Loucy (cell line): ENCODE data around the gene IL12RB2.
"Not testable (repeated sequence)": the region's sequence is repeated elsewhere in the genome, so short reads cannot be mapped to it uniquely, and the experiment has no call there.

ENCODE experiments used
- H2AFZ ChIP-seq: fragments of 200-600 bp; sonication (generic); 2 replicates; pipeline ENCODE4 v1.6.0; 2016; ENCODE audit warnings: antibody characterized with exemption, mild to moderate bottlenecking, low read length, moderate library complexity
- H3F3A ChIP-seq: fragments of 200-600 bp; 2 replicates; pipeline ENCODE4 v1.6.0; 2016; ENCODE audit warnings: antibody characterized with exemption, low read depth, mild to moderate bottlenecking
- H3K27me3 ChIP-seq: fragments of 200-600 bp; sonication (generic); 2 replicates; pipeline ENCODE4 v1.6.1; 2014; ENCODE audit warnings: low read length, mild to moderate bottlenecking; ENCODE audit not compliant: insufficient read depth, poor library complexity, severe bottlenecking
- H3K36me3 ChIP-seq: fragments of 200-600 bp; sonication (generic); 2 replicates; pipeline ENCODE4 v1.6.1; 2016; ENCODE audit warnings: low read length; ENCODE audit not compliant: insufficient read depth
- H3K4me1 ChIP-seq: fragments of 200-600 bp; sonication (generic); 2 replicates; pipeline ENCODE4 v1.5.1; 2014; ENCODE audit warnings: low read length, mild to moderate bottlenecking; ENCODE audit not compliant: insufficient read depth, poor library complexity, severe bottlenecking
- H3K4me2 ChIP-seq: fragments of 200-600 bp; sonication (generic); 2 replicates; pipeline ENCODE4 v1.6.0; 2014; ENCODE audit warnings: antibody characterized with exemption, low read length, low read depth, mild to moderate bottlenecking; ENCODE audit not compliant: poor library complexity, severe bottlenecking
- H3K4me3 ChIP-seq: fragments of 200-600 bp; sonication (generic); 2 replicates; pipeline ENCODE4 v1.5.1; 2014; ENCODE audit warnings: low read length, mild to moderate bottlenecking, mixed read lengths; ENCODE audit not compliant: poor library complexity, severe bottlenecking
- H3K79me2 ChIP-seq: fragments of 200-600 bp; sonication (generic); 2 replicates; pipeline ENCODE4 v1.6.1; 2014; ENCODE audit warnings: low read length; ENCODE audit not compliant: insufficient read depth
- H3K9ac ChIP-seq: fragments of 200-600 bp; sonication (generic); 2 replicates; pipeline ENCODE4 v1.6.0; 2014; ENCODE audit warnings: mild to moderate bottlenecking, low read depth, low read length, moderate library complexity; ENCODE audit not compliant: poor library complexity, severe bottlenecking
- H3K9me2 ChIP-seq: fragments of 200-600 bp; sonication (generic); replicated peaks from 2 replicates; pipeline ENCODE4 v1.6.1; 2016; ENCODE audit warnings: low read depth, low read length, mixed read lengths
- H3K9me3 ChIP-seq: fragments of 200-600 bp; sonication (generic); 2 replicates; pipeline ENCODE4 v1.6.1; 2014; ENCODE audit warnings: mild to moderate bottlenecking, antibody characterized with exemption, low read length, low read depth; ENCODE audit not compliant: insufficient read depth
- H4K20me1 ChIP-seq: fragments of 200-600 bp; sonication (generic); 2 replicates; pipeline ENCODE4 v1.6.0; 2014; ENCODE audit warnings: antibody characterized with exemption, low read length, mild to moderate bottlenecking; ENCODE audit not compliant: insufficient read depth, poor library complexity, severe bottlenecking
- CTCF ChIP-seq: fragments of 200-600 bp; sonication (generic); conservative IDR thresholded peaks from 2 replicates; pipeline ENCODE4 v1.5.1; 2014; ENCODE audit warnings: mild to moderate bottlenecking, antibody characterized with exemption, low read length
- EZH2phosphoT487 ChIP-seq: fragments of 200-600 bp; IDR thresholded peaks from 2 replicates; pipeline ENCODE4 v1.6.1; 2018; ENCODE audit warnings: antibody characterized with exemption, mild to moderate bottlenecking, moderate library complexity, borderline replicate concordance

IL12RB2 gene

DNA sequence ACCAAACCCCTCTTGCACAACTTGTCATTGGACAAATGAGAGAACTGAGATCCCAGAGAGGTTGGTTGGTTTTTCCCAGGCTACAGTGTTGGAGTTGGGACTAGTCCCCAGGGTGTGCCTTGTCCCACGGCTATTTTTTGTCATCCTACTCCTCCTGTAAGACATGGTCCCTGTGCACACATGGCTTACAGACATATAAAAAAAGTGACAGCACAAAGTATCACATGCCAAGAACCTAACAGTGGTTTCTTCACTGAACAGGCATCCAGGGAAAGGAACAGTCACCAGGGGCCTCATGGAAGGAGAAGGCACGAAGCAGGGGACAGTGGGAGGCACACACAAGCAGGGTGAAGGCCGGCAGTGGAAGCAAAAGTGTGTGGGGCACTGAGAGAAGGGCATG lies 86.1 kb downstream of the IL12RB2 start:
- H3K79me2 ChIP-seq, result no peaks in the 10 kb centered on the region

GRCh38 chr1:67394548-67394947 lies 86.9 kb downstream of the IL12RB2 start:
- no peak overlapping the region for H2AFZ ChIP-seq
- no peaks in the 10 kb centered on the region for H4K20me1 ChIP-seq
- TF ChIP-seq EZH2phosphoT487 (no peak), CTCF (no peak)

More for the DNA sequence above, 86.1 kb downstream of the IL12RB2 start:
- Histone ChIP-seq H4K20me1 (no peaks in the 10 kb centered on the region), H3K9me2 (no peaks in the 10 kb centered on the region), H3F3A (peaks cover 3% of the 10 kb centered on the region; the same call in 1 of the 2 replicates), H3K9ac (peak overlapping the region; percentile 38), H3K4me1 (peaks cover 39% of the 10 kb centered on the region), H3K27me3 (no peaks in the 10 kb centered on the region), H3K36me3 (no peaks in the 10 kb centered on the region), H3K9me3 (no peaks in the 10 kb centered on the region), H3K4me2 (peak overlapping the region; percentile 56), H2AFZ (no peak overlapping the region), H3K4me3 (peak overlapping the region; percentile 34)
- TF ChIP-seq EZH2phosphoT487 (no peak), CTCF (no peak)

GRCh38 chr1:67399199-67399993 lies 91.7 kb downstream of the IL12RB2 start:
- Histone ChIP-seq H3K4me2 (no peak overlapping the region), H3K4me3 (no peak overlapping the region), H4K20me1 (no peaks in the 10 kb centered on the region), H3K79me2 (no peaks in the 10 kb centered on the region), H3K27me3 (no peaks in the 10 kb centered on the region), H3F3A (no peaks in the 10 kb centered on the region), H3K9me3 (no peaks in the 10 kb centered on the region), H3K9ac (no peak overlapping the region), H3K9me2 (no peaks in the 10 kb centered on the region), H2AFZ (no peak overlapping the region), H3K4me1 (peaks cover 10% of the 10 kb centered on the region), H3K36me3 (no peaks in the 10 kb centered on the region)
- TF ChIP-seq CTCF (no peak), EZH2phosphoT487 (no peak)

More at GRCh38 chr1:67394548-67394947, 86.9 kb downstream of the IL12RB2 start:
- H3K36me3 ChIP-seq, result no peaks in the 10 kb centered on the region
- H3K9me2 ChIP-seq, result no peaks in the 10 kb centered on the region
- peaks cover 3% of the 10 kb centered on the region; the same call in 1 of the 2 replicates for H3F3A ChIP-seq
- no peak overlapping the region for H3K4me3 ChIP-seq
- peaks cover 39% of the 10 kb centered on the region for H3K4me1 ChIP-seq
- H3K27me3 ChIP-seq, result no peaks in the 10 kb centered on the region
- H3K4me2 ChIP-seq, result no peak overlapping the region
- no peaks in the 10 kb centered on the region for H3K79me2 ChIP-seq
- H3K9ac ChIP-seq, result no peak overlapping the region
- no peaks in the 10 kb centered on the region for H3K9me3 ChIP-seq

DNA sequence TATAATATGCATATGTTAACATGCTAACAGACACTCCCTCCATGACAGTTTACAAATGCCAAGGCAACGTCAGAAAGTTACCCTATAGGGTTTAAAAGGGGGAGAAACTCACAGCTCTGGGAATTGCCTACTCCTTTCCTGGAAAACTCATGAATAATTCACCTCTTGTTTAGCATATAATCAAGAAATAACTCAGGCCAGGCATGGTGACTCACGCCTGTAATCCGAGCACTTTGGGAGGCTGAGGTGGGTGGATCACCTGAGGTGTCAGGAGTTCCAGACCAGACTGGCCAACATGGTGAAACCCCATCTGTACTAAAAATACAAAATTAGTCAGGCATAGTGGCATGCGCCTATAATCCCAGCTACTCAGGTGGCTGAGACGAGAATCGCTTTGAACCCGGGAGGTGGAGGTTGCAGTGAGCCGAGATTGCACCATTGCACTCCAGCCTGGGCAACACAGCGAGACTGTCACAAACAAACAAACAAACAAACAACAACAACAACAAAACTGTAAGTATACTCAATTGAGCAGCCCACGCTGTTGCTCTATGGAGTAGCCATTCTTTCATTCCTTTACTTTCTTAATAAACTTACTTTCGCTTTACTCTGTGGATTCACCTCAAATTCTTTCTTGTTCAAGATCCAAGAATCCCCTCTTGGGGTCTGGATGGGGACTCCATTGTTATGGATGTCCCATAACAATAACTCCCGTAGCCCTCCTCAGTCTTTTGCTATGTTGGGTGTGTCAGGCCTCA lies 92.5 kb downstream of the IL12RB2 start:
- H2AFZ ChIP-seq, H3F3A ChIP-seq, H3K4me1 ChIP-seq, H3K79me2 ChIP-seq, H3K9ac ChIP-seq, H3K4me2 ChIP-seq, H3K4me3 ChIP-seq, H3K9me2 ChIP-seq, H4K20me1 ChIP-seq, H3K27me3 ChIP-seq, H3K9me3 ChIP-seq, H3K36me3 ChIP-seq: not testable (repeated sequence)
